ENCODE results near the gene PLXNB1.
"Not testable (repeated sequence)": the region's sequence is repeated elsewhere in the genome, so short reads cannot be mapped to it uniquely, and the experiment has no call there.

PLXNB1 gene

GRCh38 chr3:48402281-48402732, 27.6 kb downstream of the PLXNB1 start:
- peaks cover 0 to 35% (median 27%) of the 10 kb centered on the region in 5 donors for H3K36me3 ChIP-seq (ENCODE audit: control insufficient read depth in 5 of 5, insufficient read depth in 5 of 5, low read length in 5 of 5)
- H3K27me3 ChIP-seq (ENCODE audit: control insufficient read depth in 5 of 5, insufficient read depth in 4 of 5, low read length in 5 of 5): no peaks in the 10 kb centered on the region
- no peak overlapping the region for H3K4me3 ChIP-seq (ENCODE audit: low read depth in 1 of 5, low read length in 5 of 5)
- no peaks in the 10 kb centered on the region for H3K9me3 ChIP-seq (ENCODE audit: control insufficient read depth in 5 of 5, low read length in 5 of 5)
- H3K4me1 ChIP-seq (ENCODE audit: control insufficient read depth in 5 of 5, insufficient read depth in 5 of 5, low read length in 5 of 5): peaks cover 0 to 25% (median 13%) of the 10 kb centered on the region in 5 donors
- peak overlapping the region; percentile 61 for H3K27ac ChIP-seq (ENCODE audit: low read depth, low read length)
- H3K9ac ChIP-seq (ENCODE audit: low read length in 5 of 5): peak overlapping the region in 1 of 5 donors; percentile 26

- Histone ChIP-seq H3K27ac (ENCODE audit: low read depth, low read length) (peak overlapping the region; percentile 61), H3K4me1 (ENCODE audit: control insufficient read depth in 5 of 5, insufficient read depth in 5 of 5, low read length in 5 of 5) (peaks cover 0 to 25% (median 13%) of the 10 kb centered on the region in 5 donors)
These were observed 28.4 kb downstream of the PLXNB1 start for GRCh38 chr3:48401434-48401901.

GRCh38 chr3:48400824-48401433, 29.0 kb downstream of the PLXNB1 start:
- H3K36me3 ChIP-seq (ENCODE audit: control insufficient read depth in 5 of 5, insufficient read depth in 5 of 5, low read length in 5 of 5): peaks cover 0 to 22% (median 18%) of the 10 kb centered on the region in 5 donors

More at GRCh38 chr3:48401434-48401901, 28.4 kb downstream of the PLXNB1 start:
- H3K4me3 ChIP-seq (ENCODE audit: low read depth in 1 of 5, low read length in 5 of 5); H3K27me3 ChIP-seq (ENCODE audit: control insufficient read depth in 5 of 5, insufficient read depth in 4 of 5, low read length in 5 of 5); H3K9me3 ChIP-seq (ENCODE audit: control insufficient read depth in 5 of 5, low read length in 5 of 5): not testable (repeated sequence)
- Histone ChIP-seq H3K36me3 (ENCODE audit: control insufficient read depth in 5 of 5, insufficient read depth in 5 of 5, low read length in 5 of 5) (peaks cover 0 to 27% (median 22%) of the 10 kb centered on the region in 5 donors), H3K9ac (ENCODE audit: low read length in 5 of 5) (peak overlapping the region in 2 of 5 donors; percentile 35 to 52)

GRCh38 chr3:48399387-48400172, 30.3 kb downstream of the PLXNB1 start:
- H3K27ac ChIP-seq (ENCODE audit: low read depth, low read length): no peak overlapping the region
- no peaks in the 10 kb centered on the region for H3K9me3 ChIP-seq (ENCODE audit: control insufficient read depth in 5 of 5, low read length in 5 of 5)
- no peak overlapping the region for H3K9ac ChIP-seq (ENCODE audit: low read length in 5 of 5)
- H3K27me3 ChIP-seq (ENCODE audit: control insufficient read depth in 5 of 5, insufficient read depth in 4 of 5, low read length in 5 of 5): peaks cover 0 to 3% (median 0%) of the 10 kb centered on the region in 5 donors
- H3K4me3 ChIP-seq (ENCODE audit: low read depth in 1 of 5, low read length in 5 of 5): no peak overlapping the region
- peaks cover 0 to 16% (median 8%) of the 10 kb centered on the region in 5 donors for H3K4me1 ChIP-seq (ENCODE audit: control insufficient read depth in 5 of 5, insufficient read depth in 5 of 5, low read length in 5 of 5)
- peaks cover 0 to 12% (median 10%) of the 10 kb centered on the region in 5 donors for H3K36me3 ChIP-seq (ENCODE audit: control insufficient read depth in 5 of 5, insufficient read depth in 5 of 5, low read length in 5 of 5)

More at GRCh38 chr3:48400824-48401433, 29.0 kb downstream of the PLXNB1 start:
- H3K27me3 ChIP-seq (ENCODE audit: control insufficient read depth in 5 of 5, insufficient read depth in 4 of 5, low read length in 5 of 5): peaks cover 0 to under 1% (median 0%) of the 10 kb centered on the region in 5 donors
- H3K9me3 ChIP-seq (ENCODE audit: control insufficient read depth in 5 of 5, low read length in 5 of 5): no peaks in the 10 kb centered on the region
- H3K4me1 ChIP-seq (ENCODE audit: control insufficient read depth in 5 of 5, insufficient read depth in 5 of 5, low read length in 5 of 5): peaks cover 0 to 25% (median 13%) of the 10 kb centered on the region in 5 donors
- H3K9ac ChIP-seq (ENCODE audit: low read length in 5 of 5): no peak overlapping the region
- H3K4me3 ChIP-seq (ENCODE audit: low read depth in 1 of 5, low read length in 5 of 5): no peak overlapping the region
- no peak overlapping the region for H3K27ac ChIP-seq (ENCODE audit: low read depth, low read length)

GRCh38 chr3:48398701-48399386, 31.0 kb downstream of the PLXNB1 start:
- H3K4me1 ChIP-seq (ENCODE audit: control insufficient read depth in 5 of 5, insufficient read depth in 5 of 5, low read length in 5 of 5): peaks cover 0 to 13% (median 8%) of the 10 kb centered on the region in 5 donors
- no peak overlapping the region for H3K9ac ChIP-seq (ENCODE audit: low read length in 5 of 5)
- H3K4me3 ChIP-seq (ENCODE audit: low read depth in 1 of 5, low read length in 5 of 5): no peak overlapping the region
- H3K27me3 ChIP-seq (ENCODE audit: control insufficient read depth in 5 of 5, insufficient read depth in 4 of 5, low read length in 5 of 5): peaks cover 0 to 3% (median 0%) of the 10 kb centered on the region in 5 donors
- H3K36me3 ChIP-seq (ENCODE audit: control insufficient read depth in 5 of 5, insufficient read depth in 5 of 5, low read length in 5 of 5): peaks cover 0 to 5% (median 4%) of the 10 kb centered on the region in 5 donors
- H3K27ac ChIP-seq (ENCODE audit: low read depth, low read length): no peak overlapping the region
- H3K9me3 ChIP-seq (ENCODE audit: control insufficient read depth in 5 of 5, low read length in 5 of 5): no peaks in the 10 kb centered on the region

- no peak overlapping the region for H3K9ac ChIP-seq (ENCODE audit: low read length in 5 of 5)
- H3K9me3 ChIP-seq (ENCODE audit: control insufficient read depth in 5 of 5, low read length in 5 of 5): no peaks in the 10 kb centered on the region
- peaks cover 0 to 13% (median 8%) of the 10 kb centered on the region in 5 donors for H3K4me1 ChIP-seq (ENCODE audit: control insufficient read depth in 5 of 5, insufficient read depth in 5 of 5, low read length in 5 of 5)
- peaks cover 0 to 3% (median 0%) of the 10 kb centered on the region in 5 donors for H3K27me3 ChIP-seq (ENCODE audit: control insufficient read depth in 5 of 5, insufficient read depth in 4 of 5, low read length in 5 of 5)
- no peak overlapping the region for H3K4me3 ChIP-seq (ENCODE audit: low read depth in 1 of 5, low read length in 5 of 5)
- H3K27ac ChIP-seq (ENCODE audit: low read depth, low read length): no peak overlapping the region
- H3K36me3 ChIP-seq (ENCODE audit: control insufficient read depth in 5 of 5, insufficient read depth in 5 of 5, low read length in 5 of 5): no peaks in the 10 kb centered on the region
These were observed 31.9 kb downstream of the PLXNB1 start for GRCh38 chr3:48397767-48398681.

GRCh38 chr3:48395714-48396113, 34.2 kb downstream of the PLXNB1 start:
- no peaks in the 10 kb centered on the region for H3K36me3 ChIP-seq (ENCODE audit: control insufficient read depth in 5 of 5, insufficient read depth in 5 of 5, low read length in 5 of 5)
- H3K9ac ChIP-seq (ENCODE audit: low read length in 5 of 5): no peak overlapping the region
- no peak overlapping the region for H3K27ac ChIP-seq (ENCODE audit: low read depth, low read length)
- H3K4me1 ChIP-seq (ENCODE audit: control insufficient read depth in 5 of 5, insufficient read depth in 5 of 5, low read length in 5 of 5): no peaks in the 10 kb centered on the region
- H3K9me3 ChIP-seq (ENCODE audit: control insufficient read depth in 5 of 5, low read length in 5 of 5): no peaks in the 10 kb centered on the region
- peaks cover 0 to 3% (median 0%) of the 10 kb centered on the region in 5 donors for H3K27me3 ChIP-seq (ENCODE audit: control insufficient read depth in 5 of 5, insufficient read depth in 4 of 5, low read length in 5 of 5)
- no peak overlapping the region for H3K4me3 ChIP-seq (ENCODE audit: low read depth in 1 of 5, low read length in 5 of 5)

- Histone ChIP-seq H3K4me1 (ENCODE audit: control insufficient read depth in 5 of 5, insufficient read depth in 5 of 5, low read length in 5 of 5) (no peaks in the 10 kb centered on the region), H3K9me3 (ENCODE audit: control insufficient read depth in 5 of 5, low read length in 5 of 5) (no peaks in the 10 kb centered on the region), H3K27ac (ENCODE audit: low read depth, low read length) (no peak overlapping the region), H3K9ac (ENCODE audit: low read length in 5 of 5) (no peak overlapping the region), H3K4me3 (ENCODE audit: low read depth in 1 of 5, low read length in 5 of 5) (no peak overlapping the region), H3K36me3 (ENCODE audit: control insufficient read depth in 5 of 5, insufficient read depth in 5 of 5, low read length in 5 of 5) (no peaks in the 10 kb centered on the region), H3K27me3 (ENCODE audit: control insufficient read depth in 5 of 5, insufficient read depth in 4 of 5, low read length in 5 of 5) (peaks cover 0 to 3% (median 0%) of the 10 kb centered on the region in 5 donors)
These were observed 35.5 kb downstream of the PLXNB1 start for GRCh38 chr3:48394391-48394790.

- no peak overlapping the region for H3K27ac ChIP-seq (ENCODE audit: low read depth, low read length)
- H3K9ac ChIP-seq (ENCODE audit: low read length in 5 of 5): no peak overlapping the region
- no peak overlapping the region for H3K4me3 ChIP-seq (ENCODE audit: low read depth in 1 of 5, low read length in 5 of 5)
- H3K27me3 ChIP-seq (ENCODE audit: control insufficient read depth in 5 of 5, insufficient read depth in 4 of 5, low read length in 5 of 5): no peaks in the 10 kb centered on the region
- no peaks in the 10 kb centered on the region for H3K4me1 ChIP-seq (ENCODE audit: control insufficient read depth in 5 of 5, insufficient read depth in 5 of 5, low read length in 5 of 5)
- H3K9me3 ChIP-seq (ENCODE audit: control insufficient read depth in 5 of 5, low read length in 5 of 5): no peaks in the 10 kb centered on the region
- no peaks in the 10 kb centered on the region for H3K36me3 ChIP-seq (ENCODE audit: control insufficient read depth in 5 of 5, insufficient read depth in 5 of 5, low read length in 5 of 5)
These were observed 40.9 kb downstream of the PLXNB1 start for GRCh38 chr3:48388966-48389365.

Data from subcutaneous abdominal adipose tissue (tissue), 5 donors.